ENCODE data around the gene IL17RD.

IL17RD gene

DNA sequence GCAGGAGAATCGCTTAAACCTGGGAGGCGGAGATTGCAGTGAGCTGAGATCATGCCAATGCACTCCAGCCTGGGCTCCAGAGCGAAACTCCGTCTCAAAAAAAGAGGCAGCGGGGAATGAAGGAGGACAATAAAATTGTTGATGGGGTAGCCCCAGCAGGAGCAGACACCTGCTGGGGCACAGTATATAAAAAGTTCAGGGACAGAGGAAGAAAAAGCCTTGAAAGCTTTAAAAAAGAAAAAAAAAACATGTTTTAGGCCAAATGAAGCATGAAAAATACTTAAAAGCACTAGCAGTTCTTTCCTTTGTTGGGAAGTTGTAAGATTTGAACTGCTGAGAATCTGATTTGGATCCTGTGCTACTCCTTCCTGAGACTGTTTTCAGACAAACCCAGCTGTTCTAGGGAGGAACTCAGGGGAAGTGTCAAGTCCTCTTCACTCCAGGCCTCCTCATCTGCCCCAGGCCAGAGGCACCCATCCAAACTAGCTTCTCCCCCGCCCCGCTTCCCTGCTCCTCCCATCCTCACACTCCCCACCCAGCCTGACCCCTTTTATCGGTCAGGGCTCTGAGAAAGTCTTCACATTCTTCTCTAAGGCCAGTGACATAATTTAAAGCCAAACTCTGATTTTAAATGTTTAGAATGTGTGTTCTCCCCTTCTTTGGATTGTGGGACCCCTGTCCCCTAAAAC, 4.9 kb downstream of the IL17RD start:
- no peak for DNase-seq (ENCODE audit: insufficient read length, low spot score)
- no peak for FAIRE-seq
- TF ChIP-seq, protein P1, sequence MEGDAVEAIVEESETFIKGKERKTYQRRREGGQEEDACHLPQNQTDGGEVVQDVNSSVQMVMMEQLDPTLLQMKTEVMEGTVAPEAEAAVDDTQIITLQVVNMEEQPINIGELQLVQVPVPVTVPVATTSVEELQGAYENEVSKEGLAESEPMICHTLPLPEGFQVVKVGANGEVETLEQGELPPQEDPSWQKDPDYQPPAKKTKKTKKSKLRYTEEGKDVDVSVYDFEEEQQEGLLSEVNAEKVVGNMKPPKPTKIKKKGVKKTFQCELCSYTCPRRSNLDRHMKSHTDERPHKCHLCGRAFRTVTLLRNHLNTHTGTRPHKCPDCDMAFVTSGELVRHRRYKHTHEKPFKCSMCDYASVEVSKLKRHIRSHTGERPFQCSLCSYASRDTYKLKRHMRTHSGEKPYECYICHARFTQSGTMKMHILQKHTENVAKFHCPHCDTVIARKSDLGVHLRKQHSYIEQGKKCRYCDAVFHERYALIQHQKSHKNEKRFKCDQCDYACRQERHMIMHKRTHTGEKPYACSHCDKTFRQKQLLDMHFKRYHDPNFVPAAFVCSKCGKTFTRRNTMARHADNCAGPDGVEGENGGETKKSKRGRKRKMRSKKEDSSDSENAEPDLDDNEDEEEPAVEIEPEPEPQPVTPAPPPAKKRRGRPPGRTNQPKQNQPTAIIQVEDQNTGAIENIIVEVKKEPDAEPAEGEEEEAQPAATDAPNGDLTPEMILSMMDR (IDR thresholded peaks at IDR 0.05; ENCODE audit: insufficient read depth, missing control alignments): no peak

DNA sequence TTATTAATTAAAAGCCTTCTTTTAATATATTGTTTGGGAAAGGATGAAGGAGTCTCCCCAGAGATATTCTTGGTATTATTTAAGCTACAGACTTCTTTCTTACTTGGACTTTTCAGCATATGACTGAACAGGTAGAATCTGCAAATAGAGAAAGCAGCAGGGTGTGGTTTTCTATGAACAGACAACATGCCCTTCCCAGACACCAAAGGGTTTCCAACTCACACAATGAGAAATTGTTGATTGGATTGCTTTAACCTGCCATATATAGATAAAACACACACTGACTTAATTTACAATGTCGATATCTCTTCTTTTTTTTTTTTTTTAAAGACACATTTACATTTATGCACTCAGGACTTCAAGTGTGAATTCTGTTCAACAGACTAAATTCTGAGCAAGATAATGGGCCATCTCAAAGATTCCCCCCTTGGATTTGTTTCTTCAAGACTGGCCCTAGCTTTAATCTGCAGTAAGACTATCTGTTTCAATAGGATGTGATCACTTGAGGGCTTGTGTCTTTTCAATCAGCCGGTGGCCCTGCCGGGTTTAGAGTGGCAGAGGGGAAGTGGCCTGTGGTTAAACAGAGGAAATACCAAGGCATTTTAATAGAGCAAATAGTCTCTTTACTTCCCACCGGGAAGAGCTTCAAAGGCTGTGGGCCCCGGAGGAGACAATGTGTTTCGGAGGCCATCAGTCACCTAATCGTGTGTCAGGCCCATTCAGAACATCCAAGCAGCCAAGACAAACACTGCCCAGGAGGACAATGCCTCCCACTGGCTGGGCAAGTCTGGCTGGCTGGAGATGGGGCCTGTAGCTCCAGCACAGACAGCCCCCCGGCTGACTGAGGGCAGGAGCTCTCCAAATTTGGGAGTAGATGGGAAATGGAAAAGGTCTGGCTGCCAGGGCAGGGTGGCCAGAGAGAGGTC, 6.1 kb downstream of the IL17RD start:
- DNase-seq (ENCODE audit: insufficient read length, low spot score) (no peak), FAIRE-seq (no peak)
- TF ChIP-seq, protein P1 (IDR thresholded peaks at IDR 0.05; ENCODE audit: insufficient read depth, missing control alignments): no peak

DNA sequence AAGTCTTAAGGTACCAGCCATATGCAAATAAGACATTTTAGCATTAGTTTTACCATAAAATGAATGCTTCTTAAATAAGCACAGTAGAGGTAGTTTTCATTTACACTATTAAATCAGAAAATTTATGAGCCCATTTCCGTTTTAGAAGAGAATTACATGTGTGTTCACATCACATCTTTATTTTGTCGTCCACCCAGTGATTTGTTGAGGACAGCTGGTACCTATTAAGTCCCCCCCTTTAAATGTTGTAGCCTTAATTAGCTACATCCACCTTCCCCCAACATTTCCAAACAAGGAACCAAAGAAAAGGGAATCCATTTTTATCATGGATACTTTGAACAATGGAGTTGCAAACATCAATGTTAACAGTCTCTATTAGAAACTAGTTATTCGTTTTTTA, 6.8 kb downstream of the IL17RD start:
- DNase-seq (ENCODE audit: insufficient read length, low spot score) (no peak), FAIRE-seq (no peak)
- TF ChIP-seq, protein P1 (IDR thresholded peaks at IDR 0.05; ENCODE audit: insufficient read depth, missing control alignments): no peak

DNA sequence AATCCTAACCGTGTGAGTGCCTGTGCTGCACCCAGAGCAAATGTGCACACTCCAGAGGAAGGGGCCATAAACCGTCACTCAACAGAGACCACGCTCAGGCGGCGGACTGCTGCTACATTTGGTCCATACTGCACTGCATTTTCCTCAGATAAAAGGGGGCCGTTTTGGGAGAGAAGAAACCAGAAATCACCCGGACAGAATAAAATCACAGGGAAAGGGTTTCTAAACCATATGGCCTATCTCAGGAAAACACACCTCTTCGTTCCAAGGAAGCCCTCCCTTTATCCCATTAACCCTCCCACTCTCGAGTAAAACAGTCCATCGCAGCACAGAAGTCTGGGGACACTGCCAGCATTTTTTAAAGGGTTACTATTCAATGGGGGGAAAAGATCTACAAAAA, 7.6 kb downstream of the IL17RD start:
- FAIRE-seq (no peak), DNase-seq (ENCODE audit: insufficient read length, low spot score) (no peak)
- TF ChIP-seq, protein P1 (IDR thresholded peaks at IDR 0.05; ENCODE audit: insufficient read depth, missing control alignments): no peak

DNA sequence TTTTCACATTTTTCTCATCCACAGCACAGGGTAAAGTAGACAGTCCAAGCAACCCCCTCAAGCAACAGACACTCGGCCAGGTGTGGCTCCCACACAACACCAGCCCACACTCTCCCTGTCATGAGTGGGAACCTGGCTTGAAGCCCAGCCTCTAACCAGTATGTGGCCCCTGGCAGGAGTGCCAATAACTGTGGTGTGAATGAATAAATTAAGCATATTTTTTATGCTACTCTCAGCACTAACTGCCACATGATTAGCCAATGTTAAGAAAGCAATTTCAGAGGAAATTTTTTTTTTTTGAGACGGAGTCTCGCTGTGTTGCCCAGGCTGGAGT, 9.9 kb downstream of the IL17RD start:
- TF ChIP-seq, protein P1 (IDR thresholded peaks at IDR 0.05; ENCODE audit: insufficient read depth, missing control alignments): no peak
- no peak for DNase-seq (ENCODE audit: insufficient read length, low spot score)
- FAIRE-seq: no peak

DNA sequence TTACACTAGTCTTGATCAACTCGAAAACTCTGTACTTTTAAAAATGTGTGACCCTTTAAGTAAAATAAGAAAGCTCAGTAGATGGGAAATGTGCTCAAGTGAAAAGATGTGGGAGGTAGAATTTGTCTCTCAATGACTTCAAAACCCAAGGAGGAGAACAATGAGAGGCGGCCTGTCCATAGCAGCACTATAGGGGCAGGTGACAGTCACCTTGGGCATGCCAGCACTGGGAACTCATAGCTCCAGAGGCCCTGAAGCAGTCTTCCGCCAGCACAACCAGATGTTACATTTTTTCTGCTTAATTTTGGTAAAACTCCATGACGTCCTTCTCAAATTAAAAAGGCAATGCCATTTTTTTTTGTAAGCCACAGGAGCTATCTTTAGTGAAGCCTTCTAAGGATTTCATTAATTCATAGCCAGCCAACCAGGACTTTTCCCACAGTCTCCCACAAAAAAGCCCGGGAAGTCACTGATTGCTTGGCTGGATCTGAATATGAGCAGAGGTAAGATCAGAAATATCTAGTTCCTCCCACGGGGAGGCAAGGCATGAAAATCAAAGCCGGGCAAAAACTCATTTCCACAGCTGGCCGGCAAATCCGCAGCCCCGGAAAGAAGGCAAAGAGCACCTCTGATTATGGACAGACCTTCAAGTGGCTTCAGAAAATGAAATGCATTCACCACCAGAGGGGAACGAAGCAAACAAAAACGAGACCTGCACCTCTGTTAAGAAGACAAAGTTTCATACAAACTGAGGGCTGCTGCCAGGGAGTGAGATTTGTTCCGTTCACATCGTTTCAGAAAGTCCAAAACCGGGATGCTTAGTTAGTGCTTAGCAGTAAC, 10.5 kb downstream of the IL17RD start:
- FAIRE-seq (no peak), DNase-seq (ENCODE audit: insufficient read length, low spot score) (no peak)
- TF ChIP-seq, protein P1 (IDR thresholded peaks at IDR 0.05; ENCODE audit: insufficient read depth, missing control alignments): no peak

Data from D721Med (cell line).